GM19239 (cell line): ENCODE results near the gene DCUN1D3.
A peak's percentile ranks its signal among the peaks of the same experiment; 100 is the strongest.
"Not testable (repeated sequence)": the region's sequence is repeated elsewhere in the genome, so short reads cannot be mapped to it uniquely, and the experiment has no call there.

Source experiments
- DNase-seq: peaks from one replicate; pipeline ENCODE4 v3.0.0; 2011; ENCODE audit warnings: low spot score; ENCODE audit not compliant: insufficient read length
- FAIRE-seq: peaks from 2 replicates; lab custom pipeline; 2011; peaks lifted over from hg19 to GRCh38; lab: Jason Lieb, UNC

Gene DCUN1D3

GRCh38 chr16:20900299-20901067, at the start of gene DCUN1D3, which contains the start of gene LYRM1:
TSS of gene DCUN1D3 (minus strand) at chr16:20900358. CDS start at chr16:20862538, 37,820 bp downstream.
TSS of gene LYRM1 (plus strand) at chr16:20900771. CDS start at chr16:20915556, 14,785 bp downstream.
- DNase-seq (peak; percentile 67), FAIRE-seq (peak; percentile 87)

GRCh38 chr16:20949660-20950059, 49.5 kb upstream of the DCUN1D3 start:
- FAIRE-seq = no peak
- DNase-seq = no peak

- DNase-seq (no peak), FAIRE-seq (no peak)
Measured at GRCh38 chr16:20948444-20948843, 48.3 kb upstream of the DCUN1D3 start.

GRCh38 chr16:20946015-20946629, 46.0 kb upstream of the DCUN1D3 start:
- FAIRE-seq = no peak

GRCh38 chr16:20945575-20945875, 45.4 kb upstream of the DCUN1D3 start:
- not testable (repeated sequence) for DNase-seq, FAIRE-seq

More at GRCh38 chr16:20946015-20946629, 46.0 kb upstream of the DCUN1D3 start:
- no peak for DNase-seq

- FAIRE-seq (no peak), DNase-seq (no peak)
Measured at GRCh38 chr16:20944861-20945574, 44.9 kb upstream of the DCUN1D3 start.

- no peak for DNase-seq
- no peak for FAIRE-seq
Measured at GRCh38 chr16:20942256-20942655, 42.1 kb upstream of the DCUN1D3 start.

- DNase-seq (no peak), FAIRE-seq (no peak)
Measured at GRCh38 chr16:20941636-20941926, 41.4 kb upstream of the DCUN1D3 start.

GRCh38 chr16:20940871-20941635, 40.9 kb upstream of the DCUN1D3 start:
- no peak for DNase-seq
- no peak for FAIRE-seq

- no peak for FAIRE-seq
Measured at GRCh38 chr16:20939611-20940010, 39.5 kb upstream of the DCUN1D3 start.

GRCh38 chr16:20938426-20938825, 38.3 kb upstream of the DCUN1D3 start:
- no peak for DNase-seq
- FAIRE-seq = no peak

More at GRCh38 chr16:20939611-20940010, 39.5 kb upstream of the DCUN1D3 start:
- DNase-seq = no peak

GRCh38 chr16:20937736-20938135, 37.6 kb upstream of the DCUN1D3 start:
- DNase-seq = no peak

GRCh38 chr16:20933589-20933988, 33.4 kb upstream of the DCUN1D3 start:
- FAIRE-seq (no peak), DNase-seq (no peak)

More at GRCh38 chr16:20937736-20938135, 37.6 kb upstream of the DCUN1D3 start:
- no peak for FAIRE-seq

- no peak for DNase-seq
Measured at GRCh38 chr16:20931066-20931600, 31.0 kb upstream of the DCUN1D3 start.

GRCh38 chr16:20930365-20930690, 30.2 kb upstream of the DCUN1D3 start:
- FAIRE-seq (no peak), DNase-seq (no peak)

More at GRCh38 chr16:20931066-20931600, 31.0 kb upstream of the DCUN1D3 start:
- no peak for FAIRE-seq

GRCh38 chr16:20929676-20930364, 29.7 kb upstream of the DCUN1D3 start:
- not testable (repeated sequence) for FAIRE-seq, DNase-seq

- no peak for DNase-seq
- FAIRE-seq = no peak
Measured at GRCh38 chr16:20928774-20929411, 28.7 kb upstream of the DCUN1D3 start.

GRCh38 chr16:20925751-20926150, 25.6 kb upstream of the DCUN1D3 start:
- no peak for DNase-seq
- FAIRE-seq = no peak

- no peak for FAIRE-seq
- no peak for DNase-seq
Measured at GRCh38 chr16:20923876-20924275, 23.7 kb upstream of the DCUN1D3 start.
